ENCODE results near the gene SDR42E1. TPM values are rescaled to one million over a fixed set of nuclear protein-coding genes. Genes with fewer than 3 reads are reported as not detected.

The SDR42E1 gene
- total and polyA plus RNA-seq, 2 of the 13 experiments (the other 11 are each of a cell fraction or from before 2014, with no cell fraction given), result 0.01 to 0.13 TPM

- POLR2A ChIA-PET, result interaction anchor here (0.8 to 1.2 kb wide), 2 partner anchors 15 to 28 kb away, joined by 4 read pairs; no protein-coding TSS in a partner anchor
- WGBS (ENCODE audit: low lambda C conversion rate), result 96% methylated on average over 3 of the region's 3 CpGs
- TF ChIP-seq ZNF501 (CRISPR knock-in tag; IDR thresholded peaks at IDR 0.05) (peak; percentile 45; the same call in 1 of the 2 replicates), PRMT3 (CRISPR knock-in tag; IDR thresholded peaks at IDR 0.05; ENCODE audit: borderline replicate concordance, low read depth) (no peak), ARNTL (CRISPR knock-in tag; IDR thresholded peaks at IDR 0.05) (no peak), NPAS2 (CRISPR knock-in tag; IDR thresholded peaks at IDR 0.05; ENCODE audit: borderline replicate concordance) (no peak), ZNF317 (CRISPR knock-in tag; IDR thresholded peaks at IDR 0.05) (no peak), ZNF33A (CRISPR knock-in tag; IDR thresholded peaks at IDR 0.05; ENCODE audit: borderline replicate concordance) (no peak), ZNF431 (CRISPR knock-in tag; IDR thresholded peaks at IDR 0.05; ENCODE audit: borderline replicate concordance, low read depth) (no peak), ZNF496 (CRISPR knock-in tag; IDR thresholded peaks at IDR 0.05; ENCODE audit: insufficient replicate concordance) (no peak), ARHGAP35 (CRISPR knock-in tag; IDR thresholded peaks at IDR 0.05; ENCODE audit: borderline replicate concordance) (no peak), ZEB1 (IDR thresholded peaks at IDR 0.05; ENCODE audit: insufficient replicate concordance, low read depth) (no peak), ZNF572 (CRISPR knock-in tag; IDR thresholded peaks at IDR 0.05) (0 out of 2 replicates have a peak, but pooled peaks have one; percentile 59), KDM2A (CRISPR knock-in tag; IDR thresholded peaks at IDR 0.05; ENCODE audit: borderline replicate concordance, low read depth) (no peak), NR2F2 (IDR thresholded peaks at IDR 0.05; ENCODE audit: borderline replicate concordance, low read depth) (no peak), ZNF883 (CRISPR knock-in tag; IDR thresholded peaks at IDR 0.05; ENCODE audit: not compliant biosample characterization) (no peak), ZNF253 (CRISPR knock-in tag; IDR thresholded peaks at IDR 0.05; ENCODE audit: borderline replicate concordance) (no peak), PHF8 (CRISPR knock-in tag; IDR thresholded peaks at IDR 0.05) (no peak), NCOA5 (CRISPR knock-in tag; IDR thresholded peaks at IDR 0.05) (no peak), SNAI1 (CRISPR knock-in tag; IDR thresholded peaks at IDR 0.05; ENCODE audit: borderline replicate concordance) (no peak), MXD1 (CRISPR knock-in tag; IDR thresholded peaks at IDR 0.05) (no peak), HNF4G (IDR thresholded peaks at IDR 0.05; ENCODE audit: borderline replicate concordance, low read depth, low read length) (no peak), HNF4G (CRISPR knock-in tag; IDR thresholded peaks at IDR 0.05; ENCODE audit: borderline replicate concordance, low read depth) (0 out of 2 replicates have a peak, but pooled peaks have one; percentile 30), POLR2A (IDR thresholded peaks at IDR 0.05; ENCODE audit: insufficient read depth in 1 of 2, low read depth in 2 of 2, low read length in 2 of 2) (no peak), SRSF9 (IDR thresholded peaks at IDR 0.05; ENCODE audit: borderline replicate concordance, insufficient read depth, low read depth, low read length, poor library complexity, severe bottlenecking) (no peak)
- TF ChIP-seq, protein P1, sequence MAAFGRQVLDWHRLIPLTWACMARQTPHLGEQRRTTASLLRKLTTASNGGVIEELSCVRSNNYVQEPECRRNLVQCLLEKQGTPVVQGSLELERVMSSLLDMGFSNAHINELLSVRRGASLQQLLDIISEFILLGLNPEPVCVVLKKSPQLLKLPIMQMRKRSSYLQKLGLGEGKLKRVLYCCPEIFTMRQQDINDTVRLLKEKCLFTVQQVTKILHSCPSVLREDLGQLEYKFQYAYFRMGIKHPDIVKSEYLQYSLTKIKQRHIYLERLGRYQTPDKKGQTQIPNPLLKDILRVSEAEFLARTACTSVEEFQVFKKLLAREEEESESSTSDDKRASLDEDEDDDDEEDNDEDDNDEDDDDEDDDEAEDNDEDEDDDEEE (CRISPR knock-in tag; IDR thresholded peaks at IDR 0.05), result no peak
- TF ChIP-seq, protein P2, sequence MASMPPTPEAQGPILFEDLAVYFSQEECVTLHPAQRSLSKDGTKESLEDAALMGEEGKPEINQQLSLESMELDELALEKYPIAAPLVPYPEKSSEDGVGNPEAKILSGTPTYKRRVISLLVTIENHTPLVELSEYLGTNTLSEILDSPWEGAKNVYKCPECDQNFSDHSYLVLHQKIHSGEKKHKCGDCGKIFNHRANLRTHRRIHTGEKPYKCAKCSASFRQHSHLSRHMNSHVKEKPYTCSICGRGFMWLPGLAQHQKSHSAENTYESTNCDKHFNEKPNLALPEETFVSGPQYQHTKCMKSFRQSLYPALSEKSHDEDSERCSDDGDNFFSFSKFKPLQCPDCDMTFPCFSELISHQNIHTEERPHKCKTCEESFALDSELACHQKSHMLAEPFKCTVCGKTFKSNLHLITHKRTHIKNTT (CRISPR knock-in tag; IDR thresholded peaks at IDR 0.05), result no peak
These were observed 43.8 kb upstream of the SDR42E1 start for GRCh38 chr16:82055117-82055516.

More at GRCh38 chr16:82055117-82055516, 43.8 kb upstream of the SDR42E1 start:
- Histone ChIP-seq H2AFZ (ENCODE audit: low read length) (no peak overlapping the region), H3K27ac (ENCODE audit: extremely low read length, insufficient read depth, low read length) (no peak overlapping the region), H3K79me2 (ENCODE audit: insufficient read depth, low read length) (peaks cover 29% of the 10 kb centered on the region), H3K27me3 (ENCODE audit: control insufficient read depth in 1 of 2, insufficient read depth in 2 of 2, low read length in 2 of 2) (no peaks in the 10 kb centered on the region), H3K9me3 (ENCODE audit: low read length) (no peaks in the 10 kb centered on the region), H3K4me3 (replicated peaks in 1 of 3; ENCODE audit: insufficient read depth in 1 of 3, low read depth in 2 of 3, low read length in 3 of 3) (no peak overlapping the region), H3K9ac (ENCODE audit: insufficient read depth, low read depth, low read length) (no peak overlapping the region), H4K20me1 (ENCODE audit: insufficient read depth, low read length) (no peaks in the 10 kb centered on the region), H3K36me3 (replicated peaks in 1 of 2; ENCODE audit: control insufficient read depth in 1 of 2, insufficient read depth in 2 of 2, low read length in 2 of 2) (0 out of 5 replicates have a peak, but pooled peaks cover 0 to 3% of the 10 kb centered on the region in 2 experiments), H3K4me2 (ENCODE audit: low read depth, low read length) (no peak overlapping the region; the same call in 1 of the 2 replicates), H3K4me1 (ENCODE audit: insufficient read depth, low read length) (peaks cover 100% of the 10 kb centered on the region)
- ATAC-seq, result no peak
- in situ Hi-C loops (cut with HindIII; ENCODE audit: extremely low pct_ligation_motif_present, low pct_unique_long_range_greater_than_20kb), result no loop called here
- FAIRE-seq, result no peak
- BruUV-seq (replicated peaks), result no TSS peak
- no peak for DNase-seq (ENCODE audit: low spot score)
- intact Hi-C loops (cut with micrococcal nuclease; ENCODE audit: unreplicated experiment), result no loop called here
- CTCF ChIA-PET (ENCODE audit: low intra/inter-chr PET ratio, low total read pairs), result no interaction called here
